Measurements from ENCODE around the gene DAP.

DNA sequence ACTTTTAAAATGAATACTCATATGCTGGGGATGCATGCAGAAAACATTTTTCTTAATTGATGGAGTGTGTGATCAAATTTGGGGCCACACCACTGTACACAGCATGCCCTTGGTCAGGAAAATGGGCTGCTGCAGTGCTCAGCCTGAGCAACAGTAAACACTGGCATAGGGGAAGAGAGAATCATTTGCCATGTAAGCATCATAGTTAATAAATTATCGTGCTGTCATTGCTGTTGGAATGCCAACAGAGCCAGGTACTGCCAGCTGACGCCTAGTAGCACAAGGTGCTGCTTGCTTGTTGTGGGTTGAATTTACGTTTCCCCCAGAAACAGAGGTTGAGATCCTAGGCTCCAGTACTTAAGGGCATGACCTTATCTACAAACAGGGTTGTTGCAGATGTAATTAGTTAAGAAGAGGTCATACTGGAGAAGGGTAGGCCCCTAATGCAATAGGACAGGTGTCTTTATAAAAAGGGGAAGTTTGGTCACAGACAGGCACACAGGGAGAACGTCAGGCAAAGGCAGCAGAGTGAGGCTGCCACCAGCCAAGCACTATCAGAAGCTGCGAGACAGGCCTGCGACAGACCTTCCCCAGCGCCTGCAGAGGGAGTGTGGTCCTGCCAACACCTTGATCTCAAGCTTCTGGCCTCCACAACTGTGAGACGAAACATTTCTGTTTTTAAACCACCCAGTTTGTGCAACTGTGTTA lies 25.3 kb downstream of the DAP start:
- TF ChIP-seq, protein P1, sequence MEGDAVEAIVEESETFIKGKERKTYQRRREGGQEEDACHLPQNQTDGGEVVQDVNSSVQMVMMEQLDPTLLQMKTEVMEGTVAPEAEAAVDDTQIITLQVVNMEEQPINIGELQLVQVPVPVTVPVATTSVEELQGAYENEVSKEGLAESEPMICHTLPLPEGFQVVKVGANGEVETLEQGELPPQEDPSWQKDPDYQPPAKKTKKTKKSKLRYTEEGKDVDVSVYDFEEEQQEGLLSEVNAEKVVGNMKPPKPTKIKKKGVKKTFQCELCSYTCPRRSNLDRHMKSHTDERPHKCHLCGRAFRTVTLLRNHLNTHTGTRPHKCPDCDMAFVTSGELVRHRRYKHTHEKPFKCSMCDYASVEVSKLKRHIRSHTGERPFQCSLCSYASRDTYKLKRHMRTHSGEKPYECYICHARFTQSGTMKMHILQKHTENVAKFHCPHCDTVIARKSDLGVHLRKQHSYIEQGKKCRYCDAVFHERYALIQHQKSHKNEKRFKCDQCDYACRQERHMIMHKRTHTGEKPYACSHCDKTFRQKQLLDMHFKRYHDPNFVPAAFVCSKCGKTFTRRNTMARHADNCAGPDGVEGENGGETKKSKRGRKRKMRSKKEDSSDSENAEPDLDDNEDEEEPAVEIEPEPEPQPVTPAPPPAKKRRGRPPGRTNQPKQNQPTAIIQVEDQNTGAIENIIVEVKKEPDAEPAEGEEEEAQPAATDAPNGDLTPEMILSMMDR (IDR thresholded peaks at IDR 0.05; ENCODE audit: low read depth, low read length, missing input control) = no peak
- TF ChIP-seq, protein P2, sequence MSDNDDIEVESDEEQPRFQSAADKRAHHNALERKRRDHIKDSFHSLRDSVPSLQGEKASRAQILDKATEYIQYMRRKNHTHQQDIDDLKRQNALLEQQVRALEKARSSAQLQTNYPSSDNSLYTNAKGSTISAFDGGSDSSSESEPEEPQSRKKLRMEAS (IDR thresholded peaks at IDR 0.05) = no peak
- TF ChIP-seq SP1 (IDR thresholded peaks at IDR 0.05) (peak; percentile 19), JUND (IDR thresholded peaks at IDR 0.05) (no peak), GABPA (IDR thresholded peaks at IDR 0.05 in 1 of 2, conservative IDR thresholded peaks at IDR 0.05 in 1 of 2) (no peak), RXRA (IDR thresholded peaks at IDR 0.05) (peak; percentile 24 to 48), YY1 (IDR thresholded peaks at IDR 0.05) (no peak), RAD21 (IDR thresholded peaks at IDR 0.05) (peak in 1 of 2 donors; percentile 9), EGR1 (IDR thresholded peaks at IDR 0.05; ENCODE audit: low read depth in 2 of 2) (no peak), TAF1 (conservative IDR thresholded peaks at IDR 0.05) (no peak)
- TF ChIP-seq, protein P3, sequence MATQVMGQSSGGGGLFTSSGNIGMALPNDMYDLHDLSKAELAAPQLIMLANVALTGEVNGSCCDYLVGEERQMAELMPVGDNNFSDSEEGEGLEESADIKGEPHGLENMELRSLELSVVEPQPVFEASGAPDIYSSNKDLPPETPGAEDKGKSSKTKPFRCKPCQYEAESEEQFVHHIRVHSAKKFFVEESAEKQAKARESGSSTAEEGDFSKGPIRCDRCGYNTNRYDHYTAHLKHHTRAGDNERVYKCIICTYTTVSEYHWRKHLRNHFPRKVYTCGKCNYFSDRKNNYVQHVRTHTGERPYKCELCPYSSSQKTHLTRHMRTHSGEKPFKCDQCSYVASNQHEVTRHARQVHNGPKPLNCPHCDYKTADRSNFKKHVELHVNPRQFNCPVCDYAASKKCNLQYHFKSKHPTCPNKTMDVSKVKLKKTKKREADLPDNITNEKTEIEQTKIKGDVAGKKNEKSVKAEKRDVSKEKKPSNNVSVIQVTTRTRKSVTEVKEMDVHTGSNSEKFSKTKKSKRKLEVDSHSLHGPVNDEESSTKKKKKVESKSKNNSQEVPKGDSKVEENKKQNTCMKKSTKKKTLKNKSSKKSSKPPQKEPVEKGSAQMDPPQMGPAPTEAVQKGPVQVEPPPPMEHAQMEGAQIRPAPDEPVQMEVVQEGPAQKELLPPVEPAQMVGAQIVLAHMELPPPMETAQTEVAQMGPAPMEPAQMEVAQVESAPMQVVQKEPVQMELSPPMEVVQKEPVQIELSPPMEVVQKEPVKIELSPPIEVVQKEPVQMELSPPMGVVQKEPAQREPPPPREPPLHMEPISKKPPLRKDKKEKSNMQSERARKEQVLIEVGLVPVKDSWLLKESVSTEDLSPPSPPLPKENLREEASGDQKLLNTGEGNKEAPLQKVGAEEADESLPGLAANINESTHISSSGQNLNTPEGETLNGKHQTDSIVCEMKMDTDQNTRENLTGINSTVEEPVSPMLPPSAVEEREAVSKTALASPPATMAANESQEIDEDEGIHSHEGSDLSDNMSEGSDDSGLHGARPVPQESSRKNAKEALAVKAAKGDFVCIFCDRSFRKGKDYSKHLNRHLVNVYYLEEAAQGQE (IDR thresholded peaks at IDR 0.05) = no peak
